ENCODE results near the gene ZBED3.

GRCh38 chr5:77117161-77117560 lies 30.1 kb upstream of the ZBED3 start:
- TF ChIP-seq EP300 (IDR thresholded peaks at IDR 0.05) = no peak
- TF ChIP-seq CTCF (IDR thresholded peaks at IDR 0.05) = no peak
- TF ChIP-seq POLR2A (IDR thresholded peaks at IDR 0.05; ENCODE audit: low read depth) = no peak

Measured in esophagus muscularis mucosa (tissue), 4 donors.